Umbilical cord (tissue), 2 donors: Measurements from ENCODE around the gene TMEM263. TPM values are rescaled to one million over a fixed set of nuclear protein-coding genes. Genes with fewer than 3 reads are reported as not detected.
A peak's percentile ranks its signal among the peaks of the same experiment; 100 is the strongest.
"Not testable (repeated sequence)": the region's sequence is repeated elsewhere in the genome, so short reads cannot be mapped to it uniquely, and the experiment has no call there.

Source experiments
- DNase-seq: peaks from one replicate; pipeline ENCODE4 v3.0.0-alpha.2; 2015; ENCODE audit warnings: low spot score
- total RNA-seq: library from RNA; depleted of rRNA; stranded (reverse); fragments of >200 nt; gene quantifications from one replicate; pipeline ENCODE4 v1.2.3, GENCODE V29; 2014; ENCODE audit warnings: low replicate concordance; ENCODE audit not compliant: insufficient read depth

The TMEM263 gene
- 180 TPM for total RNA-seq

- DNase-seq, result peak; percentile 99
These were observed at the start of gene TMEM263 for GRCh38 chr12:106955377-106956047. Gene TMEM263, plus strand, starts transcription at chr12:106955907. Its CDS starts 11,210 bp downstream, at chr12:106967117.

- DNase-seq, result no peak
These were observed 49.0 kb upstream of the TMEM263 start for GRCh38 chr12:106906715-106907114.

- no peak for DNase-seq
These were observed 48.3 kb upstream of the TMEM263 start for GRCh38 chr12:106907411-106907810.

GRCh38 chr12:106907846-106908245, 47.9 kb upstream of the TMEM263 start:
- no peak for DNase-seq

GRCh38 chr12:106908561-106908960, 47.1 kb upstream of the TMEM263 start:
- no peak for DNase-seq

- DNase-seq, result no peak
These were observed 45.5 kb upstream of the TMEM263 start for GRCh38 chr12:106910202-106910601.

- no peak for DNase-seq
These were observed 44.1 kb upstream of the TMEM263 start for GRCh38 chr12:106911581-106911980.

GRCh38 chr12:106913456-106913855, 42.3 kb upstream of the TMEM263 start:
- no peak for DNase-seq

- DNase-seq, result no peak
These were observed 40.7 kb upstream of the TMEM263 start for GRCh38 chr12:106914796-106915634.

GRCh38 chr12:106915635-106916026, 40.1 kb upstream of the TMEM263 start:
- no peak for DNase-seq

GRCh38 chr12:106917503-106917902, 38.2 kb upstream of the TMEM263 start:
- DNase-seq, result no peak

- DNase-seq, result no peak
These were observed 37.0 kb upstream of the TMEM263 start for GRCh38 chr12:106918746-106919145.

- peak; percentile 54 for DNase-seq
These were observed 35.7 kb upstream of the TMEM263 start for GRCh38 chr12:106919910-106920544.

- not testable (repeated sequence) for DNase-seq
These were observed 33.7 kb upstream of the TMEM263 start for GRCh38 chr12:106921976-106922375.

GRCh38 chr12:106923594-106923993, 32.1 kb upstream of the TMEM263 start:
- not testable (repeated sequence) for DNase-seq

- DNase-seq, result no peak
These were observed 31.3 kb upstream of the TMEM263 start for GRCh38 chr12:106924268-106924861.

- DNase-seq, result no peak
These were observed 29.1 kb upstream of the TMEM263 start for GRCh38 chr12:106926657-106927056.

- no peak for DNase-seq
These were observed 21.4 kb upstream of the TMEM263 start for GRCh38 chr12:106934277-106934676.

GRCh38 chr12:106941481-106942156, 14.1 kb upstream of the TMEM263 start:
- DNase-seq, result no peak

GRCh38 chr12:106942775-106943174, 12.9 kb upstream of the TMEM263 start:
- DNase-seq, result no peak

GRCh38 chr12:106945261-106945851, 10.4 kb upstream of the TMEM263 start:
- DNase-seq, result no peak
